ENCODE data around the gene SNX4. TPM values are rescaled to one million over a fixed set of nuclear protein-coding genes. Genes with fewer than 3 reads are reported as not detected.
"Not testable (repeated sequence)": the region's sequence is repeated elsewhere in the genome, so short reads cannot be mapped to it uniquely, and the experiment has no call there.

The SNX4 gene
- polyA plus RNA-seq, 3 donors: 63.2 to 77.3 (median 67.1) TPM

GRCh38 chr3:125431912-125432790 is 87.9 kb downstream of the SNX4 start:
- DNase-seq (ENCODE audit: extremely low read depth in 1 of 11, low read depth in 9 of 11, low spot score in 4 of 11): no peak

- no peak for DNase-seq (ENCODE audit: extremely low read depth in 1 of 11, low read depth in 9 of 11, low spot score in 4 of 11)
Measured at GRCh38 chr3:125431391-125431790, 88.6 kb downstream of the SNX4 start.

DNA sequence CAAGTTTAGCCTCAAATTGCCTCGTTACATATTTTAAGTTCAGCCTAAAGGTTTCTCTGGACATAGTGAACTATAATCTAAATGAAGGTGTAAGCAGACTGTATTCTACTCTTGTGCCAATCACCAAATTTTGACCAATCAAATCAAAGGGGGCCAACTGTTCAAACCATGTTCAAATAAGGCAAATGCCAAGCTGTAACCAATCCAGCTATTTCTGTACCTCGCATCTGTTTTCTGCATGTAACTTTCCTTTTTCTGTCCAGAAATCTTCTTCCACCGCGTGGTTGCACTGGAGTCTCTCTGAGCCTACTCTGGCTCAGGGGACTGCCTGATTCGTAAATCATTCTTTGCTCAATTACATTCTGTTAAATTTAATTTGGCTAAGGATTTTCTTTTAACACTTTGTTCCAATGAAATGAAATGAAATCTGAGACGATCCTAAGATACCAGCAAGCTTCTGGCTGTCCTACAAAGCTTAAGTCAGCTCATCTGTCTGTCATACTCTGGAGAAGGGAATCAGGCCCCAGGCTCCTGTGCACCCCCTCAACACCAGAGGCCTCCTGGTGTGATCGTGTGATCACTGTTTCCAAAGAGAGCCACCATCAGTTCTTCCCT is 91.7 kb downstream of the SNX4 start:
- DNase-seq (ENCODE audit: extremely low read depth in 1 of 11, low read depth in 9 of 11, low spot score in 4 of 11): no peak

- no peak for DNase-seq (ENCODE audit: extremely low read depth in 1 of 11, low read depth in 9 of 11, low spot score in 4 of 11)
Measured at GRCh38 chr3:125418306-125418705, 101.7 kb downstream of the SNX4 start.

GRCh38 chr3:125416235-125416634 is 103.8 kb downstream of the SNX4 start:
- no peak for DNase-seq (ENCODE audit: extremely low read depth in 1 of 11, low read depth in 9 of 11, low spot score in 4 of 11)

DNA sequence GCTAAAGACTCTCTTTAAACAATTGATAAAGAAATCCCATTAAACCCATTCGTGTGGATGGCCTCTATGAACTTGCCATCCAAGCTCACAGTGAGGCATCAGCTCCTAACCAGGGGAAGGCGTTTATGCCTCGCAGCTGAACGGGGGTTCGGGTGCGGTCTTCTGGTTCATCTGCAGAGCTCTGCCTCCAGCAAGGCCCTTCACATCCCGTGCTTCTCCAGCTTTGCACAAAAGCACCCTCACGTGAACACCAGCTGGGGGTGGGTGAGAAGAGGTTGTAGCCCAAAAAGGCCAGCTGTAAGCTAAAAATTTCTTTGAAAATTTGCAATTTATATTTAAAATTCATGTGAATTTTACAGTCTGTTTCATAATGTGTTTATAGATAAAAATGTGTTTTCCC is 105.3 kb downstream of the SNX4 start:
- DNase-seq (ENCODE audit: extremely low read depth in 1 of 11, low read depth in 9 of 11, low spot score in 4 of 11): no peak

DNA sequence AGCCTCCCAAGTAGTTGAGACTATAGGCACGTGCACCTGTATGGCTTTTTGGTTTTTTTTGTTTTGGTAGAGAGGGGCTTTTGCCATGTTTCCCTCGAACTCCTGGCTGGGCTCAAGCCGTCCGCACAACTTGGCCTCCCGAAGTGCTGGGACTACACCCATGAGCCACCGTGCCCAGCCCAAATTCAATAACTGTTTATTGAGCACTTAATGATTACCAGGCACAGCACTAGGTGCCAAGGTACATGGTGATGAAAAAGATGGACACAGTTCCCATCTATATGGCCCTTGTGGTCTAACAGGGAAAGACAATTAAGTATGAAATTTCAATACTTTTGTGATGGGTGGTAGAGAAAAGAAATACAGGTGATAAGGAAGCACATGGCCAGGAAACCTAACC is 109.1 kb downstream of the SNX4 start:
- no peak for DNase-seq (ENCODE audit: extremely low read depth in 1 of 11, low read depth in 9 of 11, low spot score in 4 of 11)

DNA sequence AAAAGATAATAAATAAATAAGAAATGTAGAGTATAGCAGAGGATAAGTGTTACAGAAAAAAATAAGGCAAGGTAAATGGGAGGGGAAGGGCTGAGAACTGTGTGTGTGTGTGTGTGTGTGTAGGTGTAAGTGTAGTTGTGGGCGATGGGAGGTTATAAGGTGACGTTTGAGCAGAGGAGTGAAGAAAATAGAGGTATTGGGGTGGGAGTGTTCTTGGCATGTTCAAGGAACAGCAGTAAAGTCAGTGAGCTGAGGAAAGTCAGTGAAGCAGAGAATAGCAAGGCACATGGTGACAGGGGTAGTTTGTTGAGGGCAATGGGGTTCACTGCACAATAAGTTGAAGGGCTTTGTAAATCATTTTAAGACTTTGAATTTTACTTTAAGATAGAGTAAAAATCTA is 113.9 kb downstream of the SNX4 start:
- DNase-seq (ENCODE audit: extremely low read depth in 1 of 11, low read depth in 9 of 11, low spot score in 4 of 11): peak in 8 of 11 donors; percentile 5 to 37 (median 22)

DNA sequence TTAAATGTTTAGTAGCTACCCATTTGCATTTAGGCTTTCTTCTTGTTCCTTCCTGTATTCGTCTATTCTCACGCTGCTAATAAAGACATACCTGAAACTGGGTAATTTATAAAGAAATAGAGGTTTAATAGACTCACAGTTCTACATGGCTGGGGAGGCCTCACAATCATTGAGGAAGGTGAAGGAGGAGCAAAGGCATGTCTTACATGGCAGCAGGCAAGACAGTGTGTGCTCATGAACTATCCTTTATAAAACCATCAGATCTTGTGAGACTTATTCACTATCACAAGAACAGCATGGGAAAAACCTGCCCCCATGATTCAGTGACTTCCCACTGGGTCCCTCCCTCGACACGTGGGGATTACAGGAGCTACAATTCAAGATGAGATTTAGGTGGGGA is 114.5 kb downstream of the SNX4 start:
- DNase-seq (ENCODE audit: extremely low read depth in 1 of 11, low read depth in 9 of 11, low spot score in 4 of 11): not testable (repeated sequence)

DNA sequence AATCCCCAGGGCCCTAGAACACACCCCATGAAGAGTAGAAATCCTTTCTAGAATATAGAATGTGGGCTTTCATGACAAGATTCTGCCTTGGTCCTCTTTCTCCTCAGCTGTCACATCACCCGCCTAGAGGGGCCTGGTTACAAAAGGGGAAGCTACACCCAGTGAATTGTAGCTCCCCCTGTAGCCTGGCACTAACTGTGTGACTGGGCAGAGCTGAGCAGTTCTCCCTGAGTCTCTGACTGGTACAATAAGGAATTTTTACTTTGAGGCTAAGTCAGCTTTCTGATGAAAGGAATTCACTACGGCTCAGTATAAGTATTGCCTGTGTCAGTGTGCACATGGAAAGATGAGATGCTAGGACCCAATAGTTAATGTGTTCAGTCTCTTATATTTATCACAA is 116.2 kb downstream of the SNX4 start:
- DNase-seq (ENCODE audit: extremely low read depth in 1 of 11, low read depth in 9 of 11, low spot score in 4 of 11): no peak

GRCh38 chr3:125402639-125403038 is 117.4 kb downstream of the SNX4 start:
- DNase-seq (ENCODE audit: extremely low read depth in 1 of 11, low read depth in 9 of 11, low spot score in 4 of 11): no peak

DNA sequence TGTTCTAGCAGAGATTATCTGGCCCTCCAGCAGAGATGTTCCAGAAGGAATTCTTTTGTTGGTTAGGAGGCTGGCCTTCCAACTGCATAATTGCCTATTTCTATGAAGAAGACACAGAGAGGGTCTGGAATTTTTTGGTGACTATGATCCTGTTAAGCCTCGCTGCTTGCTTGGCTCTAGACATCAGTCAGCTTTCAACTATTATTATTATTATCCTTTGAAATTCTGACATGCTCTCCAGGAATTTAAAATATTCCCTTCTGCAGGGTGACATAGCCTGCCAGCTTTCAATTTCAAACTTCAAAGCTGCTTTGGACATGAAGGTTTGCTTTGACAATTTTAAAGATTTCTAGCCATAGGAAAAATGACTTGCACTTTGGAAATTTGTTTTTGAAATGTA is 118.6 kb downstream of the SNX4 start:
- no peak for DNase-seq (ENCODE audit: extremely low read depth in 1 of 11, low read depth in 9 of 11, low spot score in 4 of 11)

- no peak for DNase-seq (ENCODE audit: extremely low read depth in 1 of 11, low read depth in 9 of 11, low spot score in 4 of 11)
Measured at GRCh38 chr3:125398952-125399351, 121.0 kb downstream of the SNX4 start.

Other genes starting within 250 kb of the SNX4 start
- 10 to 100 TPM; 44.1 to 49.4 (median 44.6) TPM for gene ZNF148, start 144.9 kb downstream of the SNX4 start, polyA plus RNA-seq (ENCODE audit: insufficient read length in 3 of 3)
- gene OSBPL11, start 75.3 kb upstream of the SNX4 start, polyA plus RNA-seq (ENCODE audit: insufficient read length in 3 of 3): 10 to 100 TPM; 20.1 to 26.0 (median 22.0) TPM

Data from renal cortex interstitium (tissue), 11 donors.